Measurements from ENCODE around the gene PELO.

PELO gene

DNA sequence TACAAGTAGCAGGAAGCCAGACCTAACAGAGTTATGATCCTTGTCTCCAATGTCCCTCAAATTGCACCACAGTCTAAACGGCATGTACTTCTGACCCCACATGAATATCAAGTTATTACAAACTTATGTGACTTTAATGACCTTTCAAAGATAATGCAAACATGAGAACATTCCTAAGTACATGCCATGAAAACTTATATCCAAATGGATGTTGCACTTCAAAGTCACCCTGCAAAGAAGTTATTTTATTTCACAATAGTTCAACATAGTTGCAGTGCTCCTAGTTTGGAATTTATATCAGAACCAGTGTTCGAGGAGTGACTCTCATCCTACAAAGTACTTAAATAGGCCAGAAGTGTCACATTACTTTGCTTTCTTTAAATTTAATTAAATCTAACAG lies 41.2 kb upstream of the PELO start:
- ChIA-PET CTCF (no interaction called here), POLR2A (no interaction called here)
- TF ChIP-seq LEF1 (IDR thresholded peaks at IDR 0.05; ENCODE audit: borderline replicate concordance) (no peak), ARNT (IDR thresholded peaks at IDR 0.05) (no peak), FOXK2 (IDR thresholded peaks at IDR 0.05) (no peak), NFRKB (IDR thresholded peaks at IDR 0.05) (no peak), ELF4 (IDR thresholded peaks at IDR 0.05) (no peak), SP1 (IDR thresholded peaks at IDR 0.05) (no peak), TARDBP (IDR thresholded peaks at IDR 0.05) (no peak), L3MBTL2 (conservative IDR thresholded peaks at IDR 0.05) (no peak), HDGF (IDR thresholded peaks at IDR 0.05; ENCODE audit: borderline replicate concordance) (no peak), ZNF384 (IDR thresholded peaks at IDR 0.05) (no peak), FOXA1 (IDR thresholded peaks at IDR 0.05) (no peak), FOXM1 (IDR thresholded peaks at IDR 0.05; ENCODE audit: borderline replicate concordance) (no peak), SUZ12 (IDR thresholded peaks at IDR 0.05) (no peak), BHLHE40 (IDR thresholded peaks at IDR 0.05; ENCODE audit: borderline replicate concordance) (no peak), CTBP1 (IDR thresholded peaks at IDR 0.05; ENCODE audit: borderline replicate concordance) (no peak)
- TF ChIP-seq, protein P1, sequence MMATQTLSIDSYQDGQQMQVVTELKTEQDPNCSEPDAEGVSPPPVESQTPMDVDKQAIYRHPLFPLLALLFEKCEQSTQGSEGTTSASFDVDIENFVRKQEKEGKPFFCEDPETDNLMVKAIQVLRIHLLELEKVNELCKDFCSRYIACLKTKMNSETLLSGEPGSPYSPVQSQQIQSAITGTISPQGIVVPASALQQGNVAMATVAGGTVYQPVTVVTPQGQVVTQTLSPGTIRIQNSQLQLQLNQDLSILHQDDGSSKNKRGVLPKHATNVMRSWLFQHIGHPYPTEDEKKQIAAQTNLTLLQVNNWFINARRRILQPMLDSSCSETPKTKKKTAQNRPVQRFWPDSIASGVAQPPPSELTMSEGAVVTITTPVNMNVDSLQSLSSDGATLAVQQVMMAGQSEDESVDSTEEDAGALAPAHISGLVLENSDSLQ (IDR thresholded peaks at IDR 0.05): no peak
- DNase-seq (ENCODE audit: extremely low spot score): no peak

DNA sequence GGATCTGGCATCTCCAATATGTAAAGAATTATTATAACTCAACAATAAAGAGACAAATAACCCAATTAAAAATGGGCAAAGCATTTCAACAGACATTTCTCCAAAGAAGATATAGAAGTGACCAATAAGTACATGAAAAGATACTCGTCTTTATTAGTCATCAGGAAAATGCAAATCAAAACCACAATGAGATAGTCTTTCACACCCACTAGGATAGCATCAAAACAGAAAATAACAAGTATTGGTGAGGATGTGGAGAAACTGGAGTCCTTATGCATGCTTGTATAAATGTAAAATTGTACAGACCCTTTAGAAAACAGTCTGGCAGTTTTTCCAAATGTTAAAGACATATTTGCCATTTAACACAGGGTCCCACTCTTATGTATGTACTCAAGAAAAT lies 39.1 kb upstream of the PELO start:
- ChIA-PET CTCF (no interaction called here), POLR2A (no interaction called here)
- DNase-seq (ENCODE audit: extremely low spot score): no peak
- TF ChIP-seq LEF1 (IDR thresholded peaks at IDR 0.05; ENCODE audit: borderline replicate concordance) (no peak), FOXA1 (IDR thresholded peaks at IDR 0.05) (no peak), TARDBP (IDR thresholded peaks at IDR 0.05) (no peak), SUZ12 (IDR thresholded peaks at IDR 0.05) (no peak), BHLHE40 (IDR thresholded peaks at IDR 0.05; ENCODE audit: borderline replicate concordance) (no peak), ELF4 (IDR thresholded peaks at IDR 0.05) (no peak), ZNF384 (IDR thresholded peaks at IDR 0.05) (no peak), FOXM1 (IDR thresholded peaks at IDR 0.05; ENCODE audit: borderline replicate concordance) (no peak), ARNT (IDR thresholded peaks at IDR 0.05) (no peak), NFRKB (IDR thresholded peaks at IDR 0.05) (no peak), CTBP1 (IDR thresholded peaks at IDR 0.05; ENCODE audit: borderline replicate concordance) (no peak), L3MBTL2 (conservative IDR thresholded peaks at IDR 0.05) (no peak), HDGF (IDR thresholded peaks at IDR 0.05; ENCODE audit: borderline replicate concordance) (no peak), FOXK2 (IDR thresholded peaks at IDR 0.05) (no peak), SP1 (IDR thresholded peaks at IDR 0.05) (no peak)
- TF ChIP-seq, protein P1 (IDR thresholded peaks at IDR 0.05): no peak

DNA sequence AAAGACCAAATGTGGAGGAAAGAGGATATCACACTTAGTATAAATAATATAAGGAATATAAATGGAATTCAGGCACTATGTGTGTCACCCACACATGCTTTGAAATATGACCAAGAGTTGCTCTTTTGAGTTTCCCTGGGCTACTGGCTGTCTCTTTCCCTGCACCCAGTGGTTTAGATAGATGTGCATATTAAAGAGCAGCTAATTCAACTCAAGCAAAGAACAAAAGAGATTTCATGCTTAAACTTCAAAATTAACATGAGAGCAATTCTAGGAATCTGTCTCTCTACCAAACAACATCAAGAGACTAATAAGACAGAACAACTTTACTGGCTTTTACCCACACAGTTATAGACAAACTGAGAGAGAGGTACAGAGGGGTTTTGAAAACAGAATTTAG lies 38.0 kb upstream of the PELO start:
- TF ChIP-seq FOXK2 (IDR thresholded peaks at IDR 0.05) (no peak), NFRKB (IDR thresholded peaks at IDR 0.05) (no peak), HDGF (IDR thresholded peaks at IDR 0.05; ENCODE audit: borderline replicate concordance) (no peak), SUZ12 (IDR thresholded peaks at IDR 0.05) (no peak), ELF4 (IDR thresholded peaks at IDR 0.05) (no peak), SP1 (IDR thresholded peaks at IDR 0.05) (no peak), ARNT (IDR thresholded peaks at IDR 0.05) (no peak), FOXA1 (IDR thresholded peaks at IDR 0.05) (no peak), FOXM1 (IDR thresholded peaks at IDR 0.05; ENCODE audit: borderline replicate concordance) (no peak), BHLHE40 (IDR thresholded peaks at IDR 0.05; ENCODE audit: borderline replicate concordance) (no peak)
- TF ChIP-seq, protein P1 (IDR thresholded peaks at IDR 0.05): no peak
- DNase-seq (ENCODE audit: extremely low spot score): no peak
- ChIA-PET POLR2A (no interaction called here), CTCF (no interaction called here)

DNA sequence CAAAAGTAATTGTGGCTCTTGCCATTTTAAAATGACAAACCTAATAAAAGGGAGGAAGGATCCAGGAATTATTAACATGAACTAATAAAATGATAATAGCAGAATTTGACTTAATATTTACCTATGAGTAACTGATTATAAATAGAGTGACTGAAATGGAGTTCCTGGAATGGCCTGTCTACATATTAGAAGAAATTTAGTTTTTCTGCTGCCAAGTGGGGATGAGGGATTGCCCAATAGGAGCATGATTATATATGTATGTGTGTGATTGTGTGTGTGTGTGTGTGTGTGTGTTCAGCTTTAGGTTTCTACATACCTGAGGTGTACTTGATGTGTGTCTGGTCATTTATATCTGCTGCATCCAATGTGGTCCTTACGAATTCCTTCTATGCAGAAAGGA lies 36.6 kb upstream of the PELO start:
- no peak for TF ChIP-seq ARNT (IDR thresholded peaks at IDR 0.05)
- TF ChIP-seq LEF1 (IDR thresholded peaks at IDR 0.05; ENCODE audit: borderline replicate concordance): no peak
- CTCF ChIA-PET: no interaction called here
- DNase-seq (ENCODE audit: extremely low spot score): no peak
- POLR2A ChIA-PET: no interaction called here

DNA sequence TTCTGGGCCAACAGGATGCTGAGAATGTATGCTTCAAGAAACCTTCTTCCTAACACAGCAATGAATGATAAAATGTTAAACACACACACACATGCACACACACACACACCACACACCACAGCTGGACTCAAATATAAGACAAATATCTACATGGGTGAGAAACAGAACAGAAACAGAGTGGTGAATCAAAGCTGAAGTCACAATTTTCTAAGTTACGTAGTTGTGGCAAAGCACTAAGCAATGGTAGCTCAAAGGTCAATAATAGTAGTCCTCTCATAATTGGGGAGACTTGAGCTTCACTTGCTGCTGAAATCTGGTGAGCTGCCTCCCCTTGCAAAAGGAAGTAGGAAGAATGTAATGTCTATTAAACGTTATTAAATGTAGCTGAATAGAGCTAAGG lies 33.7 kb upstream of the PELO start:
- POLR2A ChIA-PET: no interaction called here
- no peak for DNase-seq (ENCODE audit: extremely low spot score)
- CTCF ChIA-PET: no interaction called here
- TF ChIP-seq FOXK2 (IDR thresholded peaks at IDR 0.05) (no peak), L3MBTL2 (conservative IDR thresholded peaks at IDR 0.05) (no peak), ZNF384 (IDR thresholded peaks at IDR 0.05) (no peak), TARDBP (IDR thresholded peaks at IDR 0.05) (no peak), SUZ12 (IDR thresholded peaks at IDR 0.05) (no peak), FOXA1 (IDR thresholded peaks at IDR 0.05) (no peak), BHLHE40 (IDR thresholded peaks at IDR 0.05; ENCODE audit: borderline replicate concordance) (no peak), HDGF (IDR thresholded peaks at IDR 0.05; ENCODE audit: borderline replicate concordance) (no peak)
- TF ChIP-seq, protein P1 (IDR thresholded peaks at IDR 0.05): no peak

DNA sequence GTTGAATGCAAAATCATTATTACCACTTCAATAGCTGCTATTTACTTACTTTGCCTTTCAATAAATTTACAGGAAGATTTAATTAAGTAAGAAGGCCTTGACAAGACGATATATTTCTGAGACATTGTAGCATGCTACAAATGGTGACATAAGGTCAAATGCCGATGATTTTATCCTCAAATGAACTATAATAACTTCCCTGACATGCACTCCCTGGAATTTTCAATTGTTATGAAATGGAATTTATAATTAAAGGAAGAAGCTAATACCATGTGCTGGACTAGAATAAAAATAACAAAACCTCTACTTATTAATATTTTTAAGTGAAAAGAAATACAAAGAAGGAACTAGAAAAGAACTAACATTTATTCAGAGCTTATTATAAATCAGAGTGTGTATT lies 30.2 kb upstream of the PELO start:
- CTCF ChIA-PET: no interaction called here
- no peak for DNase-seq (ENCODE audit: extremely low spot score)
- TF ChIP-seq CTBP1 (IDR thresholded peaks at IDR 0.05; ENCODE audit: borderline replicate concordance) (no peak), BHLHE40 (IDR thresholded peaks at IDR 0.05; ENCODE audit: borderline replicate concordance) (no peak), ELF4 (IDR thresholded peaks at IDR 0.05) (no peak), L3MBTL2 (conservative IDR thresholded peaks at IDR 0.05) (no peak), SP1 (IDR thresholded peaks at IDR 0.05) (no peak), SUZ12 (IDR thresholded peaks at IDR 0.05) (no peak), TARDBP (IDR thresholded peaks at IDR 0.05) (no peak)
- TF ChIP-seq, protein P1 (IDR thresholded peaks at IDR 0.05): no peak
- POLR2A ChIA-PET: no interaction called here

Measured in HEK293T (cell line).